Measurements from ENCODE around the gene TBC1D22A.

GRCh38 chr22:46997311-46997970, 235.0 kb downstream of the TBC1D22A start:
- TF ChIP-seq CTCF (conservative IDR thresholded peaks at IDR 0.05; ENCODE audit: low read depth, low read length) (no peak), EZH2 (IDR thresholded peaks at IDR 0.05; ENCODE audit: low read length, unreplicated experiment) (no peak)

Data from PC-3 (cell line).